Stomach (tissue), 9 donors: ENCODE data around the gene FRMPD2. TPM values are rescaled to one million over a fixed set of nuclear protein-coding genes. Genes with fewer than 3 reads are reported as not detected.
"Not testable (repeated sequence)": the region's sequence is repeated elsewhere in the genome, so short reads cannot be mapped to it uniquely, and the experiment has no call there.

Experiments used
- DNase-seq, 2 donors: peaks; one replicate each; pipeline versions ENCODE4 v3.0.0 to v3.0.0-alpha.2; 2013 to 2019
- H3K27ac ChIP-seq, 5 donors: fragments of 200-600 bp in 4 of 5; sonication (generic) in 4 of 5; one replicate each; pipeline ENCODE4 v1.5.1; 2013 to 2019; ENCODE audit warnings: mild to moderate bottlenecking in 1 of 5, moderate library complexity in 1 of 5
- H3K27me3 ChIP-seq, 3 donors: fragments of 200-600 bp; sonication (generic); one replicate each; pipeline ENCODE4 v1.5.1; 2017 to 2019; ENCODE audit warnings: mixed run types in 1 of 3
- H3K36me3 ChIP-seq, 4 donors: fragments of 200-600 bp; sonication (generic); 1 replicate in 3 of 4; 2 replicates in 1 of 4; pipeline ENCODE4 v1.5.1; 2016 to 2019
- H3K4me1 ChIP-seq, 4 donors: fragments of 200-600 bp; sonication (generic); one replicate each; pipeline ENCODE4 v1.5.1; 2016 to 2019
- H3K4me3 ChIP-seq, 4 donors: fragments of 200-600 bp; sonication (generic) in 3 of 4; one replicate each; pipeline ENCODE4 v1.5.1; 2016 to 2019; ENCODE audit warnings: mild to moderate bottlenecking in 1 of 4
- H3K9me3 ChIP-seq, 4 donors: fragments of 200-600 bp; sonication (generic); one replicate each; pipeline ENCODE4 v1.5.1; 2016 to 2019
- CTCF ChIP-seq, 7 experiments: fragments of 450-650 bp in 4 of 7; fragments of 200-600 bp in 3 of 7; sonication (generic) in 3 of 7; IDR thresholded peaks; one replicate each; pipeline ENCODE4 v1.5.1; 2016 to 2019; ENCODE audit warnings: antibody characterized with exemption in 7 of 7, control low read depth in 2 of 7, mild to moderate bottlenecking in 1 of 7
- EP300 ChIP-seq: sonication (generic); formaldehyde crosslinking; IDR thresholded peaks from one replicate; pipeline ENCODE4 v1.6.1; 2017; ENCODE audit warnings: antibody characterized with exemption
- POLR2A ChIP-seq, 4 donors: fragments of 450-650 bp; IDR thresholded peaks; one replicate each; pipeline ENCODE4 v1.6.1; 2016; ENCODE audit warnings: antibody characterized with exemption in 4 of 4, control low read depth in 2 of 4, mild to moderate bottlenecking in 1 of 4, moderate library complexity in 1 of 4
- POLR2AphosphoS5 ChIP-seq, 3 donors: sonication (generic); formaldehyde crosslinking; IDR thresholded peaks; one replicate each; pipeline ENCODE4 v1.6.1; 2016; ENCODE audit warnings: antibody characterized with exemption in 3 of 3
- WGBS, 5 donors: extraction: QIAGEN DNeasy Blood & Tissue Kit in 3 of 5; methylation state at CpG; one replicate each; pipeline versions ENCODE4 v1.1.5 to v1.1.7; 2013 to 2018; 5-methylcytosine and 5-hydroxymethylcytosine counted together
- intact Hi-C: fragments of 100-400 bp; cut with DNase I; formaldehyde crosslinking; loops from one replicate; pipeline ENCODE4 v1.15.1; 2023; ENCODE audit warnings: low total_unique reads
- polyA plus RNA-seq, 3 donors: library from polyadenylated mRNA; stranded (reverse); fragments of 200-250 nt; gene quantifications; one replicate each; pipeline ENCODE4 v1.2.3, GENCODE V29; 2013
- total RNA-seq, 5 donors: library from RNA; depleted of rRNA; stranded (reverse); fragments of >200 nt; gene quantifications; one replicate each; pipeline versions ENCODE4 v1.1.0 to v1.2.3, GENCODE V29; 2014 to 2016
- donor health status: healthy with polysubstance abuse.
- donor health status: Bipolar disorder and iron deficiency.
- donor health status: healthy.

FRMPD2 gene
- total and polyA plus RNA-seq, 8 donors, result under 0.01 to 0.15 (median 0.03) TPM; not detected in 4

GRCh38 chr10:48192881-48193450 lies 81.5 kb downstream of the FRMPD2 start:
- no peaks in the 10 kb centered on the region for H3K36me3 ChIP-seq
- no peak for TF ChIP-seq POLR2AphosphoS5 (IDR thresholded peaks at IDR 0.05)
- no peak for TF ChIP-seq POLR2A (IDR thresholded peaks at IDR 0.05)
- no peak for TF ChIP-seq EP300
- no peak for TF ChIP-seq CTCF (IDR thresholded peaks at IDR 0.05)
- H3K4me3 ChIP-seq, result no peak overlapping the region
- WGBS, 5 donors, result 54 to 66% (median 63%) methylated on average over 9 of the region's 9 CpGs
- H3K27ac ChIP-seq, result no peak overlapping the region
- peaks cover 0 to 4% (median 0%) of the 10 kb centered on the region in 4 donors for H3K4me1 ChIP-seq
- DNase-seq, result no peak
- no peaks in the 10 kb centered on the region for H3K9me3 ChIP-seq
- intact Hi-C loops, result no loop called here
- peaks cover 0 to 4% (median 0%) of the 10 kb centered on the region in 3 donors for H3K27me3 ChIP-seq

- no peak overlapping the region for H3K4me3 ChIP-seq
- H3K27me3 ChIP-seq, result no peaks in the 10 kb centered on the region
- H3K36me3 ChIP-seq, result no peaks in the 10 kb centered on the region
- intact Hi-C loops, result no loop called here
- no peaks in the 10 kb centered on the region for H3K4me1 ChIP-seq
- H3K9me3 ChIP-seq, result no peaks in the 10 kb centered on the region
- no peak for DNase-seq
- TF ChIP-seq POLR2AphosphoS5 (IDR thresholded peaks at IDR 0.05), result no peak
- no peak for TF ChIP-seq EP300
- TF ChIP-seq POLR2A (IDR thresholded peaks at IDR 0.05), result no peak
- TF ChIP-seq CTCF (IDR thresholded peaks at IDR 0.05), result no peak
- H3K27ac ChIP-seq, result no peak overlapping the region
- WGBS, 5 donors, result 52 to 65% (median 56%) methylated on average over 9 to 10 of the region's 10 CpGs
Measured at GRCh38 chr10:48187713-48188485, 86.6 kb downstream of the FRMPD2 start.

- no peaks in the 10 kb centered on the region for H3K27me3 ChIP-seq
- intact Hi-C loops, result no loop called here
- H3K27ac ChIP-seq, result no peak overlapping the region
- H3K9me3 ChIP-seq, result no peaks in the 10 kb centered on the region
- 65 to 84% (median 74%) methylated on average over 7 of the region's 7 CpGs for WGBS, 5 donors
- no peak overlapping the region for H3K4me3 ChIP-seq
- H3K4me1 ChIP-seq, result no peaks in the 10 kb centered on the region
- TF ChIP-seq CTCF (IDR thresholded peaks at IDR 0.05) (no peak), EP300 (no peak), POLR2A (IDR thresholded peaks at IDR 0.05) (no peak), POLR2AphosphoS5 (IDR thresholded peaks at IDR 0.05) (no peak)
- DNase-seq, result no peak
- H3K36me3 ChIP-seq, result no peaks in the 10 kb centered on the region
Measured at GRCh38 chr10:48187126-48187525, 87.4 kb downstream of the FRMPD2 start.

GRCh38 chr10:48186264-48186804 lies 88.2 kb downstream of the FRMPD2 start:
- 83 to 92% (median 84%) methylated on average over 9 of the region's 9 CpGs for WGBS, 5 donors
- H3K27ac ChIP-seq, H3K27me3 ChIP-seq, H3K4me3 ChIP-seq, H3K36me3 ChIP-seq, H3K4me1 ChIP-seq, DNase-seq, intact Hi-C loops, H3K9me3 ChIP-seq: not testable (repeated sequence)

- Histone ChIP-seq H3K36me3 (no peaks in the 10 kb centered on the region), H3K27me3 (no peaks in the 10 kb centered on the region), H3K9me3 (no peaks in the 10 kb centered on the region), H3K4me1 (no peaks in the 10 kb centered on the region), H3K27ac (no peak overlapping the region), H3K4me3 (no peak overlapping the region)
- WGBS, 5 donors, result 60 to 73% (median 67%) methylated on average over 4 of the region's 4 CpGs
- TF ChIP-seq EP300, result no peak
- TF ChIP-seq CTCF (IDR thresholded peaks at IDR 0.05), result no peak
- no peak for TF ChIP-seq POLR2A (IDR thresholded peaks at IDR 0.05)
- TF ChIP-seq POLR2AphosphoS5 (IDR thresholded peaks at IDR 0.05), result no peak
- intact Hi-C loops, result no loop called here
- DNase-seq, result no peak
Measured at GRCh38 chr10:48184224-48184623, 90.3 kb downstream of the FRMPD2 start.

GRCh38 chr10:48172715-48173114 lies 101.8 kb downstream of the FRMPD2 start:
- H3K4me1 ChIP-seq, DNase-seq, H3K9me3 ChIP-seq, intact Hi-C loops, H3K36me3 ChIP-seq, H3K4me3 ChIP-seq, H3K27ac ChIP-seq, H3K27me3 ChIP-seq: not testable (repeated sequence)
- 30 to 78% (median 53%) methylated on average over 2 to 5 of the region's 5 CpGs for WGBS, 5 donors

- H3K9me3 ChIP-seq, H3K36me3 ChIP-seq, H3K27me3 ChIP-seq, H3K4me3 ChIP-seq, DNase-seq, H3K27ac ChIP-seq, intact Hi-C loops, H3K4me1 ChIP-seq: not testable (repeated sequence)
- 13 to 52% (median 31%) methylated on average over 2 to 3 of the region's 5 CpGs; no CpG with 5 or more reads in 2 of the 5 donors for WGBS, 5 donors
Measured at GRCh38 chr10:48160670-48161069, 113.8 kb downstream of the FRMPD2 start.
